Right kidney (tissue), 1 donor: ENCODE data around the gene RNU6-1.

Experiments
- DNase-seq: peaks from one replicate; pipeline ENCODE4 v3.0.0-alpha.2; 2016

RNU6-1 gene

GRCh38 chr15:67857220-67857619, 17.4 kb upstream of the RNU6-1 start:
- DNase-seq = no peak

DNA sequence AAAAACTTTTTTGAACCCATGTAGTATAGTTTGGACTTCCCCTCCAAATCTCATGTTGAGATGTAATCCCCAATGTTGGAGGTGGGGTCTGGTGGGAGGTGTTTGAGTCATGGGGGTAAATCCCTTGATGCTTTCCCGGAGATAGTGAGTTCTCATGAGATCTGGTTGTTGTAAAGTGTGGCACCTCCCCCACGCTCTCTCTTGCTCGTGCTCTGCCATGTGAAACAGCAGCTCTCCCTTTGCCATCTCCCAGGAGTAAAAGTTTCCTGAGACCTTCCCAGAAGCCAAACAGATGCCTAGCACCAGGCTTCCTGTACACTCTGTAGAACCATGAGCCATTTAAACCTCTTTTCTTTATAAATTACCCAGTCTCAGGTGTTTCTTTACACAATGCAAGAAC, 16.0 kb upstream of the RNU6-1 start:
- DNase-seq = no peak

- DNase-seq = no peak
Observed at GRCh38 chr15:67854358-67854757, 14.5 kb upstream of the RNU6-1 start.

GRCh38 chr15:67853454-67853853, 13.6 kb upstream of the RNU6-1 start:
- DNase-seq = no peak

DNA sequence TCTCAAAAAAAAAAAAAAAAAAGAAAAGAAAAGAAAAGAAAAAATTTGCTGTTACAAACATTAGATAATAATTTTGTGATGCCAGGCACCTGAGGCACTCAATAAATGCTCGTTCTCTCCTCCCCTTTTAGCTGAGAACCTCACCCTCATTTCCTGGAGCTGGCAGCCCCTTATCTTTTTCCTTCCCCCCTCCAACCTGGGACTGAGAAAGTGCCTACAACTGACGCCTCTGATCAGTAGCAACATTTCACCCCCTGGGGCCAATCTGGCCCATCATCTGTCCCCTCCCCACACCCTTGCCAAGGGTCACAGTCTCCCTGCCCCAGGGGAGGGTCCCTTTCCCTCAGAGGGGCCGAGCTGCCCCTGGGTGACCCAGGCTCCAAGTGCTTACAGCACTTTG, 12.6 kb upstream of the RNU6-1 start:
- no peak for DNase-seq

GRCh38 chr15:67850994-67851571, 11.2 kb upstream of the RNU6-1 start:
- DNase-seq = no peak

DNA sequence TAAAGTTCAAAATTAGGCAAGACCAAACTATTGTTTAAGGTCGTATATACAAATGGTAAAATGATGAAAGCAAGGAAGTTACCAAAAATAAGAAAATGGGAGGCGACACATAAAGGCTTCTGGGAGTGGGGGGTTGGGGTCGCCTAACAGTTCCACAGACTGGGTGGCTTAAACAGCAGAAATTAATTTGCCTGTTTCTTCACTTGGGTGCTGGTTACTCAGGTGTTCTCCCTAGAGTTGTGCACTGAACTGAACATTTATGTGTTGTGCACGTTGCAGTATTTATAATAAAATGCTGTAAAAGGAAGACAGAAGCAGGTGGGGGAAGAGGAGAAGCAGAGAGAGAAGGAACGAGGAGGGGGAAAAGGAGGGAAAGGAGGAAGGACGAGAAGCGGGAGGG, 10.5 kb upstream of the RNU6-1 start:
- no peak for DNase-seq

DNA sequence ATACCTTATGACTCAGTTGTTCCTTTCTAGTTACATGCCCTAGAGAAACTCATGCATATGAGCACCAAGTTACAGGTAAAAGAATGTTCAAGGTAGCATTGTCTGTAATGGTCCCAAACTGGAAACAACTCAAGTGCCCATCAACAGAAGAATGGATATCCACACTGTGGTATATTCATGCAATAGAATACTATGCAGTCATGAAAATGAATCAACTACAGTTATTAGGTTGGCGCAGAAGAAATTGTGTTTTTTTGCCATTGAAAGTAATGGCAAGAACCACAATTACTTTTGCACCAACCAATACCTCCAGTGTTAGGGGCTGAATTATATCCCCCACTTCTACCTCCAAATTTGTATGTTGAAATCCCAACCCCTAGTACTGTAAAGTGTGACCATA, 9.7 kb upstream of the RNU6-1 start:
- DNase-seq = no peak

DNA sequence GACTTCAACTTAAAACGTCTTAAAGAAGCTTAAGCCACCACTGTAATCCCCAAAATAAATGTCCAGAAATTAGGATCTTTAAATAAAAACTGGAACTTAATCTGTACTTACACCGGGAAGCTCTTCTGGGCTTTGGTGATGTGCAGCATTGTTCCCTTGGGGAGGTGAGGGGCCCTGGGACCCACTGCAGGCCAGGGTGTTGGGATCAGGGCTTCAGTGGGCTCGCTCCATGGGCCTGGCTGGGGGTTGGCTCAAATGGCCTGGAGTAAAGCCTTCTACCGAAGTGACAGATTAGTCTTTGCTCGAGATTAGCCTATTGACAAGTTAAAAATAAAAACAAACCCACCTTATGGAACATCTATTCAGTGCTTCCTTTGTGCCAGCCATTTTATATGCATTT, 6.1 kb upstream of the RNU6-1 start:
- no peak for DNase-seq

GRCh38 chr15:67843571-67844387, 3.9 kb upstream of the RNU6-1 start:
- peak; percentile 73 for DNase-seq

GRCh38 chr15:67843092-67843501, 3.3 kb upstream of the RNU6-1 start:
- peak; percentile 64 for DNase-seq

DNA sequence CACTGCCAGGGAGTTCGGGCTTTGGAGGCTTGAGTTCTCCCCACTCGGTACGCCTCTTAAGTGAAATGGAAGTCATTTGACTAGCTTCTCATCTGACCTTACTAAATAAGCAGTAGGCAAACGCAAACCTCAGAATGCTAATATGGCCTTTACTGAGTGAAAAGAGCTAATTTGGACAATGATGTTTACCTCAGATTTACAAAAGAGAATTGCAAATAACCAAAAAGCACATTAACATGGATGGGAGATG, 1.6 kb upstream of the RNU6-1 start:
- DNase-seq = no peak

- peak; percentile 78 for DNase-seq
Observed at GRCh38 chr15:67840749-67841512, 1.1 kb upstream of the RNU6-1 start.

DNA sequence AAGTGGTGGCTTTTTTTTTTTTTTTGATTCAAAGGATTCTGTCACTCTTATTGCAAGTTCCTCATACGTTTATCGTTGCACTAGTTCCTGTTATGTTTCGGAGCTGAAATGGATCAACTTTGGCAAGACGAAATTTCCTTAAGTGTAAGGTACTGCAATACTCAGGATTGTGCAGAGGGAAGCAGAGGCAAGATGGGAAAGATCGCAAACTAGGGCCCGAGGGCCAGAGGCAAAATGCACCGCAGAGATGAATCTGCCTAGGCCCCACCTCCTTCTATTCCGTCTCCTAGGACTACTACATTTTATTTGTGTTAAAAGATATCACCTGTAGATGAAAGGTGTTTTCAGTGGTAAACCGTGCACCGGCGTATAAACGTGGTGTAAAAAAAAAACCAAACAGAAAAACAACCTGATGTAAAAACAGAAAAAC, 331 bp downstream of the RNU6-1 start:
- peak; percentile 77 for DNase-seq

GRCh38 chr15:67838789-67839332, 984 bp downstream of the RNU6-1 start:
- DNase-seq = peak; percentile 74

- no peak for DNase-seq
Observed at GRCh38 chr15:67836955-67837354, 2.9 kb downstream of the RNU6-1 start.

DNA sequence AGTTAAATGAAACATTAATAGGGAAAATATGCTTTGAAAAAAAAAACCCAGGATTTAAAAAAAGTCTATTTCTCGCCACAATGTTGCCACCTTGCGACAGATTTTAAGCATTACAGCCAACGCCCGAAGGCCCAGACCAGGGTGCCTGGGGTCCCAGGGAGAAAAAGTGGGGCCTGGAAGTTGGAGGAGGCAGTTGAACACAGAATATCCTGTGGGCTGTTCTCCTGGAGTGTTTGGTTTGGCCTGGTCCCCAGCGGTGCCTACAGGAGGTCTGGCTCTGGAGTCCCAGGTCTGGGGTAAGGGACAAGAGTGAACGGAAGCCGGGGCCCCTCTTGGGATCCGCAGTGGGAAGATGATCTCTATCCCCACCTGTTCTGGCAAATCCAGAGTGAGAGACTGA, 3.4 kb downstream of the RNU6-1 start:
- DNase-seq = peak; percentile 64

DNA sequence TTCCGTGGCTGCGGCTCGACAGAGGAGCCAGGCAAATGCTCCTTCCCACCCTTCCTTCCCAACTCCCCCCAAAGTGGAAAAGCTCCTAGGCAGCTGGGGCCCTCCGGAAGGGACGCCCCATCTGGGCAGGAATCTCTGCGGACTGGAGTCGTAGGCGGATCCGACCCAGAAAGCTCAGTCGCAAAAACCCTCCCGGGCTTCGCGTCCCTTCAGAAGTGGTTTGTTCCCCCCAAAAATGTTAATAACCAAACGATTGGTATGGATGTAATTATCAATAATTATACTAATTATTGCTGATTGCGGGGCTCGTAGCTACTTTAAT, 3.8 kb downstream of the RNU6-1 start:
- DNase-seq = no peak

GRCh38 chr15:67835297-67836133, 4.3 kb downstream of the RNU6-1 start:
- peak; percentile 78 for DNase-seq

DNA sequence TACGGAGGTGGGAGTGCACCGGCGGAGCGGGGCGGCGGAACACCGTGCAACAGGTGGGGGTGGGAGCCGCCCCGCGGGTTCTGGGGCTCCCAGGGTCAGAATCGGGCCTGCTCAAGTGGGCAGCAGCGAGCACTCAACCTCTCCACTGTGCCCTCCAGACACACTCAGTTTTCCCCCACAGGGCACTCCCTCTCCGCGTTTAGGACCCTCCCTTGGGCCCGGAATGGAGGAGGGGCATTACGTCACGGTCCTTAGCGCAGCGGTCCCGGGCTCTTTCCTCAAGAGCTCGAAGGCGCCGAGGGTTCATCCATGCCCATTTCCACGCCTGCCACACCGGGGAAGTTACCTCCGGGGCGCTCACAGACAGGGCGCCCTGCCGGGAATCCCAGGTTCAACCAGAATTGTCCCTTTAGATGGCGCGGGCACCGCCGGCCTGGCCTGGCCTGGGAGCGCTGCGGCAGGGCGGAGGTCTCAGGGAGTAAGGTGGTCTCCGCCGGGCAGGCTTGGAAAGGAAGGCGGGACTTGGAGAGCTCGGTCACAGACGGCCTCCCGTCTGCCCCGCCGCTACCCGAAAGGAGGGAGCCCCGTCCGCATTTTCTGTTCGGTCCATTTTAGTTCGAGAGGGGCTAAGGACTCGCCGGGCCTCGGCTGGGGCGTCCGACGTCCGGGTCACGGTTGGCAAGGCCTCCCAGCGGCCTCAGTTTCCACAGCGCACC, 5.1 kb downstream of the RNU6-1 start:
- peak; percentile 82 for DNase-seq

DNA sequence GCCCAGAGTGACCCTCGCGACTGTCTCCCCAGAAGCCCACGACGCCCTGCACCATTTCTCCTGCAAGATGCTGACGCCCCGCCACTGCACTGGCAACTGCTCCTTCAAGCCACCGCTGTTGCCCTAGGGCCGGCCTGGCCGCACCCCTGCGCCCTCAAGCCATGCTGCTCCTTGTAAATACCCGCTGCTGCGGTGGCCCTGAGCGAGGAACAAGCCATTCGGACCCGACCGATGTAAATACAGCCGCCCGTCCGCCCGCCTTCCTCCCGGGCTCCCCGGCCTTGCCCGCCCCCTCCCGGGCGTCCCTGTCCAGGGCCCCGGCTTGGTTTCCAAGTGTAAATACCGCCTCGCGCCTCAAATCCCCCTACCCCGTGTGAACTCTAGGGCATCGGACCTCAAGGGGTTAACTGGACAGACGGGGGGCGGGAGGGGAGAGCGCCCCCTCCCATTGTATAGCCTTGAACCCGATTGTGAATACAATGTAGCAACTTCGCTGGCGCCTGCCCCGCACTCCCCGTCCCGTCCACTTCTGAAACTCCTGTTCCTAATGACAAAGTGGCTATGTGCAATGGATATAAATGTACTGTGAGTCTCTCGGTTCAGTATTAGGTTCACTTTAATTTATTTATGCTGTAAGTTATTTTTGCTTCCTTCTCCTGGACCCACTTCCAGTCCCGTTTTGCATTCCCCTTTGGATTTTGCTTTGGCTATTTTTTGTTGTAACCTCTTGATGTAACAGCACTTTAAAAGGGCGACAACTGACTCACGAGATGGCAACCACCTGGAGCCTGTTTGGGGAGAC, 5.9 kb downstream of the RNU6-1 start:
- DNase-seq = peak; percentile 77
